A172 (cell line): ENCODE results near the gene PFKL. TPM values are rescaled to one million over a fixed set of nuclear protein-coding genes. Genes with fewer than 3 reads are reported as not detected.
"Not testable (repeated sequence)": the region's sequence is repeated elsewhere in the genome, so short reads cannot be mapped to it uniquely, and the experiment has no call there.

ENCODE experiments used
- DNase-seq: peaks from one replicate; pipeline ENCODE4 v3.0.0-alpha.2; 2015; ENCODE audit warnings: low spot score
- total RNA-seq: library from RNA; depleted of rRNA; stranded (reverse); fragments of >200 nt; shearing (Covaris generic); gene quantifications from 2 replicates; pipeline ENCODE4 v1.2.3, GENCODE V29; 2014

PFKL gene
- total RNA-seq, 1 experiment from 2014 or later, result 115 TPM

GRCh38 chr21:44294391-44295162, 5.3 kb upstream of the PFKL start:
- peak; percentile 68 for DNase-seq

GRCh38 chr21:44295163-44295573, 4.7 kb upstream of the PFKL start:
- no peak for DNase-seq

- DNase-seq, result no peak
These were observed 4.2 kb upstream of the PFKL start for GRCh38 chr21:44295646-44296045.

GRCh38 chr21:44296103-44296519, 3.7 kb upstream of the PFKL start:
- no peak for DNase-seq

- no peak for DNase-seq
These were observed 2.9 kb upstream of the PFKL start for GRCh38 chr21:44296916-44297315.

- peak; percentile 87 for DNase-seq
These were observed 2.1 kb upstream of the PFKL start for GRCh38 chr21:44297525-44298290.

GRCh38 chr21:44298301-44298700, 1.6 kb upstream of the PFKL start:
- DNase-seq, result no peak

GRCh38 chr21:44299085-44299457, 782 bp upstream of the PFKL start:
- no peak for DNase-seq

- DNase-seq, result peak; percentile 30
These were observed 558 bp downstream of the PFKL start for GRCh38 chr21:44300262-44300959.

- no peak for DNase-seq
These were observed 1.3 kb downstream of the PFKL start for GRCh38 chr21:44301141-44301540.

- DNase-seq, result no peak
These were observed 2.1 kb downstream of the PFKL start for GRCh38 chr21:44301961-44302406.

- DNase-seq, result not testable (repeated sequence)
These were observed 2.9 kb downstream of the PFKL start for GRCh38 chr21:44302573-44303401.

- DNase-seq, result no peak
These were observed 3.7 kb downstream of the PFKL start for GRCh38 chr21:44303490-44303981.

- no peak for DNase-seq
These were observed 4.3 kb downstream of the PFKL start for GRCh38 chr21:44304011-44304616.

GRCh38 chr21:44304877-44305293, 5.0 kb downstream of the PFKL start:
- peak; percentile 52 for DNase-seq

GRCh38 chr21:44305691-44306090, 5.8 kb downstream of the PFKL start:
- no peak for DNase-seq

- no peak for DNase-seq
These were observed 7.3 kb downstream of the PFKL start for GRCh38 chr21:44306936-44307704.

- DNase-seq, result no peak
These were observed 11.0 kb downstream of the PFKL start for GRCh38 chr21:44310628-44311507.

GRCh38 chr21:44312089-44312488, 12.2 kb downstream of the PFKL start:
- no peak for DNase-seq
